ENCODE data around the gene CPT2.

DNA sequence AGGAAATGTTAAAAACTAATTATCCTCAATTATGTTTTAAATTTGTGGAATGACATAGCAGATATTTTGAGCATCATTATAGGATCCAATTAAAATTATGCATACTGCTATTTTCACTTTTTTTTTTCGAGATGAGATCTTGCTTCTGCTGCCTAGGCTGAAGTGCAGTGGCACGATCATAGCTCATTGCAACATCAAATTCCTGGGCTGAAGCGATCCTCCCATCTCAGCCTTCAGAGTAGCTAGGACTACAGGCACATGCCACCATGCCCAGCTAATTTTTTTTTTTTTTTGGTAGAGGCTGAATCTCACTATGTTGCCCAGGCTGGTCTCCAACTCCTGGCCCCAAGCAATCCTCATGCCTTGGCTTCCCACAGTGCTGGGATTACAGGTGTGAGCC is 42.9 kb upstream of the CPT2 start:
- TF ChIP-seq PHF21A (CRISPR knock-in tag; IDR thresholded peaks at IDR 0.05) (no peak), ELF3 (CRISPR knock-in tag; IDR thresholded peaks at IDR 0.05) (no peak), ZNF138 (CRISPR knock-in tag; IDR thresholded peaks at IDR 0.05; ENCODE audit: low read depth) (no peak), REST (IDR thresholded peaks at IDR 0.05; ENCODE audit: borderline replicate concordance in 1 of 2, low read depth in 1 of 2, low read length in 2 of 2) (no peak), ZNF598 (CRISPR knock-in tag; IDR thresholded peaks at IDR 0.05; ENCODE audit: borderline replicate concordance) (no peak), FOXK2 (IDR thresholded peaks at IDR 0.05) (no peak), MXI1 (IDR thresholded peaks at IDR 0.05; ENCODE audit: borderline replicate concordance, low read depth, low read length) (no peak), RAD21 (CRISPR knock-in tag; IDR thresholded peaks at IDR 0.05) (no peak)
- TF ChIP-seq, protein P1, sequence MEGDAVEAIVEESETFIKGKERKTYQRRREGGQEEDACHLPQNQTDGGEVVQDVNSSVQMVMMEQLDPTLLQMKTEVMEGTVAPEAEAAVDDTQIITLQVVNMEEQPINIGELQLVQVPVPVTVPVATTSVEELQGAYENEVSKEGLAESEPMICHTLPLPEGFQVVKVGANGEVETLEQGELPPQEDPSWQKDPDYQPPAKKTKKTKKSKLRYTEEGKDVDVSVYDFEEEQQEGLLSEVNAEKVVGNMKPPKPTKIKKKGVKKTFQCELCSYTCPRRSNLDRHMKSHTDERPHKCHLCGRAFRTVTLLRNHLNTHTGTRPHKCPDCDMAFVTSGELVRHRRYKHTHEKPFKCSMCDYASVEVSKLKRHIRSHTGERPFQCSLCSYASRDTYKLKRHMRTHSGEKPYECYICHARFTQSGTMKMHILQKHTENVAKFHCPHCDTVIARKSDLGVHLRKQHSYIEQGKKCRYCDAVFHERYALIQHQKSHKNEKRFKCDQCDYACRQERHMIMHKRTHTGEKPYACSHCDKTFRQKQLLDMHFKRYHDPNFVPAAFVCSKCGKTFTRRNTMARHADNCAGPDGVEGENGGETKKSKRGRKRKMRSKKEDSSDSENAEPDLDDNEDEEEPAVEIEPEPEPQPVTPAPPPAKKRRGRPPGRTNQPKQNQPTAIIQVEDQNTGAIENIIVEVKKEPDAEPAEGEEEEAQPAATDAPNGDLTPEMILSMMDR (CRISPR knock-in tag; IDR thresholded peaks at IDR 0.05) = no peak
